Ramos (cell line): Measurements from ENCODE around the gene PSMA7.

ENCODE experiments used
- in situ Hi-C: fragments of 300-500 bp; cut with MboI; formaldehyde crosslinking; loops from one replicate; pipeline ENCODE4 v1.14.3; 2022; ENCODE audit warnings: low sequenced_read_pairs; ENCODE audit not compliant: unreplicated experiment

The PSMA7 gene

GRCh38 chr20:62143081-62143956 lies at the start of gene PSMA7, which contains the start of gene SS18L1:
TSS of gene PSMA7 (minus strand) at chr20:62143394. CDS start at chr20:62143303, 91 bp downstream.
TSS of gene SS18L1 (plus strand) at chr20:62143769. CDS start at chr20:62143821, 52 bp downstream.
- in situ Hi-C loops: loop anchor here (5.0 kb wide), 1 partner anchor 131 kb away; no protein-coding TSS in a partner anchor

- in situ Hi-C loops: no loop called here
Observed at GRCh38 chr20:62192635-62193034, 49.4 kb upstream of the PSMA7 start.

GRCh38 chr20:62191781-62192559 lies 48.8 kb upstream of the PSMA7 start:
- in situ Hi-C loops: no loop called here

GRCh38 chr20:62190639-62191411 lies 47.6 kb upstream of the PSMA7 start:
- in situ Hi-C loops: no loop called here

- in situ Hi-C loops: no loop called here
Observed at GRCh38 chr20:62186887-62187866, 44.0 kb upstream of the PSMA7 start.

- in situ Hi-C loops: no loop called here
Observed at GRCh38 chr20:62186096-62186426, 42.9 kb upstream of the PSMA7 start.

GRCh38 chr20:62183426-62184142 lies 40.4 kb upstream of the PSMA7 start:
- in situ Hi-C loops: no loop called here

- in situ Hi-C loops: no loop called here
Observed at GRCh38 chr20:62182469-62183425, 39.6 kb upstream of the PSMA7 start, which contains the start of gene MTG2. TSS of gene MTG2 (plus strand) at chr20:62183028. CDS start at chr20:62193421, 10,393 bp downstream.

- in situ Hi-C loops: no loop called here
Observed at GRCh38 chr20:62181808-62182207, 38.6 kb upstream of the PSMA7 start.

GRCh38 chr20:62179162-62179504 lies 35.9 kb upstream of the PSMA7 start:
- in situ Hi-C loops: no loop called here

GRCh38 chr20:62178316-62179161 lies 35.3 kb upstream of the PSMA7 start:
- in situ Hi-C loops: no loop called here

- in situ Hi-C loops: no loop called here
Observed at GRCh38 chr20:62177307-62177706, 34.1 kb upstream of the PSMA7 start.

GRCh38 chr20:62176866-62177265 lies 33.7 kb upstream of the PSMA7 start:
- in situ Hi-C loops: no loop called here

GRCh38 chr20:62175711-62176110 lies 32.5 kb upstream of the PSMA7 start:
- in situ Hi-C loops: no loop called here

GRCh38 chr20:62174870-62175624 lies 31.9 kb upstream of the PSMA7 start:
- in situ Hi-C loops: no loop called here
